A673 (cell line): Measurements from ENCODE around the gene MFAP5. TPM values are rescaled to one million over a fixed set of nuclear protein-coding genes. Genes with fewer than 3 reads are reported as not detected.

ENCODE experiments used
- Bru-seq: library from RNA; stranded (reverse); fragments of 400-500 nt; gene quantifications from one replicate; lab custom pipeline; 2021; lab: Mats Ljungman, UMichigan
- BruChase-seq, 2 experiments: library from RNA; stranded (reverse); fragments of 400-500 nt; gene quantifications; one replicate each; lab custom pipeline; 2021; lab: Mats Ljungman, UMichigan
- BruUV-seq: library from RNA; stranded (reverse); fragments of 400-500 nt; replicated peaks from 2 replicates; lab custom pipeline; 2021; lab: Mats Ljungman, UMichigan
- CTCF ChIA-PET: fragments of 300-600 bp; sonication (Branson Sonifier 250); formaldehyde crosslinking; loops from one replicate; lab custom pipeline; 2022; ENCODE audit warnings: antibody characterized with exemption; lab: Charles Lee
- POLR2A ChIA-PET: fragments of 300-600 bp; sonication (Branson Sonifier 250); formaldehyde crosslinking; loops from one replicate; lab custom pipeline; 2022; ENCODE audit warnings: antibody characterized with exemption; ENCODE audit not compliant: low non-redundant PET; lab: Charles Lee
- DNase-seq: peaks from one replicate; pipeline ENCODE4 v3.0.0-alpha.2; 2015; ENCODE audit warnings: low spot score
- H3K27ac ChIP-seq: fragments of 200-600 bp; sonication (generic); 2 replicates; pipeline ENCODE4 v1.5.1; 2016; ENCODE audit warnings: mixed run types, low read depth, mild to moderate bottlenecking, mixed read lengths, antibody characterized with exemption, low read length; ENCODE audit not compliant: poor library complexity, severe bottlenecking
- H3K27me3 ChIP-seq: fragments of 200-600 bp; sonication (generic); replicated peaks from 2 replicates; pipeline ENCODE4 v1.6.1; 2017; ENCODE audit warnings: mixed run types, low read depth, mild to moderate bottlenecking, mixed read lengths, antibody characterized with exemption, low read length; ENCODE audit not compliant: insufficient read depth, poor library complexity
- H3K36me3 ChIP-seq: fragments of 200-600 bp; sonication (generic); 2 replicates; pipeline ENCODE4 v1.6.1; 2016; ENCODE audit warnings: mixed run types, mild to moderate bottlenecking, mixed read lengths, antibody characterized with exemption, low read length; ENCODE audit not compliant: insufficient read depth, poor library complexity, severe bottlenecking
- H3K4me1 ChIP-seq: fragments of 200-600 bp; sonication (generic); 2 replicates; pipeline ENCODE4 v1.6.1; 2017; ENCODE audit warnings: mixed run types, mild to moderate bottlenecking, mixed read lengths, antibody characterized with exemption, low read length; ENCODE audit not compliant: insufficient read depth, poor library complexity, severe bottlenecking
- H3K4me3 ChIP-seq: fragments of 200-600 bp; sonication (generic); 2 replicates; pipeline ENCODE4 v1.5.1; 2016; ENCODE audit warnings: low read depth, mixed run types, mild to moderate bottlenecking, mixed read lengths, low read length; ENCODE audit not compliant: poor library complexity, severe bottlenecking
- H3K9me3 ChIP-seq: fragments of 200-600 bp; sonication (generic); 2 replicates; pipeline ENCODE4 v1.6.1; 2016; ENCODE audit warnings: mixed run types, low read depth, mild to moderate bottlenecking, mixed read lengths, antibody characterized with exemption, low read length; ENCODE audit not compliant: poor library complexity, severe bottlenecking
- EZH2 ChIP-seq: fragments of 200-600 bp; sonication (generic); IDR thresholded peaks from 2 replicates; pipeline ENCODE4 v1.6.1; 2017; ENCODE audit warnings: borderline replicate concordance, low read depth, mild to moderate bottlenecking, mixed read lengths, antibody characterized with exemption, low read length; ENCODE audit not compliant: poor library complexity, severe bottlenecking
- intact Hi-C: fragments of 100-400 bp; cut with micrococcal nuclease; formaldehyde crosslinking; loops from one replicate; pipeline ENCODE4 v1.10.0; 2022; ENCODE audit not compliant: unreplicated experiment
- long read RNA-seq: library from polyadenylated mRNA; stranded (forward); transcript quantifications from one replicate; pipeline ENCODE4 v2.0.0, GENCODE V29; 2022
- total RNA-seq: library from RNA; stranded (reverse); gene quantifications from 2 replicates; pipeline ENCODE4 v1.2.3, GENCODE V29; 2021
- TF ChIP-seq, protein P1 (sequence below): fragments of 300-800, 200-600 bp; sonication (generic); conservative IDR thresholded peaks from 2 replicates; pipeline ENCODE4 v1.5.1; 2017; ENCODE audit warnings: low read depth, mild to moderate bottlenecking, antibody characterized with exemption, low read length, moderate library complexity, mixed read lengths

MFAP5 gene, protein sequence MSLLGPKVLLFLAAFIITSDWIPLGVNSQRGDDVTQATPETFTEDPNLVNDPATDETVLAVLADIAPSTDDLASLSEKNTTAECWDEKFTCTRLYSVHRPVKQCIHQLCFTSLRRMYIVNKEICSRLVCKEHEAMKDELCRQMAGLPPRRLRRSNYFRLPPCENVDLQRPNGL
- 0.52 and 1.7 TPM in 2 replicates for total RNA-seq
- percentile 16 among the genes with signal in this experiment for Bru-seq, nascent RNA
- BruChase-seq, experiment 1, labeled RNA remaining after a 2-hour chase: percentile 18 among the genes with signal in this experiment
- BruChase-seq, experiment 2, labeled RNA remaining after a 6-hour chase: percentile 23 among the genes with signal in this experiment
- long read RNA-seq: 0 reads

DNA sequence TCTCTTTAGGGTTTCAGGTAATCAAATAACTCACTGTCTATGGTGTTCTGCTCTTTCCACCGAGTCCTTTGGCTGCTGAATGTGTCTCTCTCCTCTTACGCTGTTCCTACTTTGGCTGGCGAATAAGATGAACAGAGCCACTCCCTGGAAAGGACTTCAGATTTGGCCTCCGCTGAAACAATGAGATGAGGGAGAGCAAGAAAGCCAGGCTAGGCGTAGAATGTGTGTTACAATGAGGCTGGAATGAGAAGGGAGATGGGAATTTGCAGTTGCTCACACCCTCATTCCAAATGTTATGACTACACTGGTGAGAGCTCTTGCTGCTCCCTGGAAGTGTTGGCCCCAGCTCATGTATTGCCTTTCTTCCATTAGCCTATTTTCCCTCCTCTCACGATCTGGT lies at the start of gene MFAP5:
Gene MFAP5, minus strand, starts transcription at position 234 of the 400 bp plus-strand sequence. CDS start 722 bp downstream, outside the sequence.
- Histone ChIP-seq H3K4me3 (no peak within 1 kb of the TSS), H3K27me3 (peaks cover 4% of the 10 kb centered on the region), H3K4me1 (no peaks in the 10 kb centered on the region), H3K27ac (no peak within 1 kb of the TSS), H3K9me3 (no peaks in the 10 kb centered on the region), H3K36me3 (no peaks in the 10 kb centered on the region)
- no peak for DNase-seq
- ChIA-PET CTCF (no interaction called here), POLR2A (no interaction called here)
- BruUV-seq: no TSS peak
- intact Hi-C loops: no loop called here
- TF ChIP-seq EZH2: no peak
- TF ChIP-seq, protein P1, sequence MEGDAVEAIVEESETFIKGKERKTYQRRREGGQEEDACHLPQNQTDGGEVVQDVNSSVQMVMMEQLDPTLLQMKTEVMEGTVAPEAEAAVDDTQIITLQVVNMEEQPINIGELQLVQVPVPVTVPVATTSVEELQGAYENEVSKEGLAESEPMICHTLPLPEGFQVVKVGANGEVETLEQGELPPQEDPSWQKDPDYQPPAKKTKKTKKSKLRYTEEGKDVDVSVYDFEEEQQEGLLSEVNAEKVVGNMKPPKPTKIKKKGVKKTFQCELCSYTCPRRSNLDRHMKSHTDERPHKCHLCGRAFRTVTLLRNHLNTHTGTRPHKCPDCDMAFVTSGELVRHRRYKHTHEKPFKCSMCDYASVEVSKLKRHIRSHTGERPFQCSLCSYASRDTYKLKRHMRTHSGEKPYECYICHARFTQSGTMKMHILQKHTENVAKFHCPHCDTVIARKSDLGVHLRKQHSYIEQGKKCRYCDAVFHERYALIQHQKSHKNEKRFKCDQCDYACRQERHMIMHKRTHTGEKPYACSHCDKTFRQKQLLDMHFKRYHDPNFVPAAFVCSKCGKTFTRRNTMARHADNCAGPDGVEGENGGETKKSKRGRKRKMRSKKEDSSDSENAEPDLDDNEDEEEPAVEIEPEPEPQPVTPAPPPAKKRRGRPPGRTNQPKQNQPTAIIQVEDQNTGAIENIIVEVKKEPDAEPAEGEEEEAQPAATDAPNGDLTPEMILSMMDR: no peak

DNA sequence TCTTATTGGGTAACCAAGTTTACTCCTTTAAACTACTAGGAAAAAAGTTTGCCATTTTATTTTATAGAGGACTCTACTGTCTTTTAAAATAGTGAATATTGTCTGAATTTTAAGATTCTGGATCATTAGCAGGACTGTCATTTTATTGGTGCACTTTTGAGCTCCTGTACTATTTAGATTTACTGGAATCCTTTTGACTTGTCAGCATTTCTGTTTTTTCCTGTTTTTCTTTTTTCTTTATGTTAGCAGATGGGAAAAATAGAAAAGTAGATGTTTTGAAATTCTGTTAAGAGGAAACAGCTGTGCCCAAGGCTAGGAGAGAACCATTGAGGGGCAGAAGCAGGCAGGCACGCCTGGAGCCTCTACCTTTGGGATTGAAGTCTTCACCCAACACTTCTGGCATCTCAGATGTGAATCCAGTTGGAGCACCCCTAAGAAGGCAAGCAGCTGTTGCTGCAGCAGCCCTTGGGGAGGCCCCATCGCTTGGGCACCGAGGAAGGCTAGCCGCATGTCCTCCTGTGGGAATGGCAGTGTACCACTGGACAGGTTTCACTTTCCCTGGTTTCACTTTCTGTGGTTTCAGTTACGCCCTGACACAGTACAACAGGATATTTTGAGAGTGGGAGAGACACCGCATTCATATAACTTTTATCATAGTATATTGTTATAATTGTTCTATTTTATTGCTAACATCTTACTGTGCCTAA lies 46.7 kb upstream of the MFAP5 start:
- DNase-seq: no peak
- intact Hi-C loops: no loop called here
- ChIA-PET POLR2A (no interaction called here), CTCF (no interaction called here)
- no peak for TF ChIP-seq EZH2
- TF ChIP-seq, protein P1: no peak
- BruUV-seq: no TSS peak
- Histone ChIP-seq H3K9me3 (no peaks in the 10 kb centered on the region), H3K4me3 (no peak overlapping the region), H3K27ac (peak overlapping the region; percentile 35), H3K4me1 (peaks cover 5% of the 10 kb centered on the region), H3K27me3 (no peaks in the 10 kb centered on the region), H3K36me3 (peaks cover 4% of the 10 kb centered on the region)

DNA sequence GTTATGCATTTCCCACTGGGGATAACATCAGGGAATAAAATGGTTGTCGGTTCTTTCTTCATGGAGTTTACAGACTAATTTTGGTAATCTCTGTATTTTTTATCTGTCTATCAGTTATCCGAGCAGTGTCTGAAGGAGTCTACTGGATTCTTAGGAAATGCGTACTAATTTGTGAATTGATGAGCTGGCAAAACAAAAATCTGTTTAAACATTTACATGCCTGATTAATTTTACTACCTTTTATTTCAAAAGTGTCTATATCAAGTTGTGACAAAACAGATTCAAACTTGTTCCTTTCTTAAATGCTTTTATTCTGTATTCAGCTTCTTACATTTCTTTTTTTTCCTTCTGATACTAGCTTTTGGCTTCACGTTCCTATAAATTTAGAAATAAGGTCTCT lies 39.5 kb upstream of the MFAP5 start:
- Histone ChIP-seq H3K4me3 (no peak overlapping the region), H3K4me1 (peaks cover 23% of the 10 kb centered on the region), H3K27ac (no peak overlapping the region), H3K9me3 (no peaks in the 10 kb centered on the region), H3K36me3 (peaks cover 5% of the 10 kb centered on the region), H3K27me3 (no peaks in the 10 kb centered on the region)
- POLR2A ChIA-PET: interaction anchor here (0.7 kb wide), 1 partner anchor 222 kb away, joined by 3 read pairs; no protein-coding TSS in a partner anchor
- CTCF ChIA-PET: no interaction called here
- intact Hi-C loops: no loop called here
- TF ChIP-seq, protein P1: no peak
- TF ChIP-seq EZH2: no peak
- no peak for DNase-seq
- BruUV-seq: no TSS peak
